Coronary artery (tissue), 2 donors: ENCODE measurements around the gene SHROOM3.
A peak's percentile ranks its signal among the peaks of the same experiment; 100 is the strongest.

Experiments used
- DNase-seq: peaks from one replicate; pipeline ENCODE4 v3.0.0-alpha.2; 2017; ENCODE audit warnings: low spot score
- H3K27ac ChIP-seq, 2 donors: fragments of 200-600 bp; sonication (generic); one replicate each; pipeline ENCODE4 v1.5.1; 2016 to 2019
- H3K4me3 ChIP-seq: fragments of 200-600 bp; sonication (generic); 2 replicates; pipeline ENCODE4 v1.5.1; 2016; ENCODE audit warnings: mild to moderate bottlenecking, moderate library complexity
- TF ChIP-seq, protein P1 (sequence below): fragments of 200-600 bp; sonication (generic); IDR thresholded peaks from one replicate; pipeline ENCODE4 v1.5.1; 2019; ENCODE audit warnings: antibody characterized with exemption

The SHROOM3 gene

GRCh38 chr4:76663824-76664223, 228.8 kb downstream of the SHROOM3 start:
- DNase-seq: no peak
- no peak overlapping the region for H3K27ac ChIP-seq
- H3K4me3 ChIP-seq: no peak overlapping the region
- TF ChIP-seq, protein P1, sequence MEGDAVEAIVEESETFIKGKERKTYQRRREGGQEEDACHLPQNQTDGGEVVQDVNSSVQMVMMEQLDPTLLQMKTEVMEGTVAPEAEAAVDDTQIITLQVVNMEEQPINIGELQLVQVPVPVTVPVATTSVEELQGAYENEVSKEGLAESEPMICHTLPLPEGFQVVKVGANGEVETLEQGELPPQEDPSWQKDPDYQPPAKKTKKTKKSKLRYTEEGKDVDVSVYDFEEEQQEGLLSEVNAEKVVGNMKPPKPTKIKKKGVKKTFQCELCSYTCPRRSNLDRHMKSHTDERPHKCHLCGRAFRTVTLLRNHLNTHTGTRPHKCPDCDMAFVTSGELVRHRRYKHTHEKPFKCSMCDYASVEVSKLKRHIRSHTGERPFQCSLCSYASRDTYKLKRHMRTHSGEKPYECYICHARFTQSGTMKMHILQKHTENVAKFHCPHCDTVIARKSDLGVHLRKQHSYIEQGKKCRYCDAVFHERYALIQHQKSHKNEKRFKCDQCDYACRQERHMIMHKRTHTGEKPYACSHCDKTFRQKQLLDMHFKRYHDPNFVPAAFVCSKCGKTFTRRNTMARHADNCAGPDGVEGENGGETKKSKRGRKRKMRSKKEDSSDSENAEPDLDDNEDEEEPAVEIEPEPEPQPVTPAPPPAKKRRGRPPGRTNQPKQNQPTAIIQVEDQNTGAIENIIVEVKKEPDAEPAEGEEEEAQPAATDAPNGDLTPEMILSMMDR: no peak

DNA sequence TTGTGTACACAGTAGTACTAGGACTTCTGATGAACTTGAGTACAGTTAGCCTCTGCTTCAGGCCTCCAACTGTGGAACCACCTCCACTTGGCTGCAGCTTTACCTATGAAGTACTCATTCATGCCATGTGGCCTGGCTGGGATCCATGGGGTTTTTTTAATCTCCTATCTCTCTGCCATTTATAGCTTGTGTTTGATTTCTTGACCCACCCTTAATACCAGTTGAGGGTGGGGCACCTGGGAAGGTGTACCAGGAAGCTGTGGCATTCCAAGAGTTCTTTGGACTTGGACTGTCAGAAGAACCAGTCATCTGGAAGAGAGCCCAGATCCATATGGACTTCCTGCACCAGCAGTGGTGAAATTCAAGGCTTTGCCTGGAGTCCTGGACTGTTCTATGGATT, 230.1 kb downstream of the SHROOM3 start:
- no peak overlapping the region for H3K4me3 ChIP-seq
- TF ChIP-seq, protein P1: no peak
- H3K27ac ChIP-seq: no peak overlapping the region
- DNase-seq: no peak

- Histone ChIP-seq H3K27ac (no peak overlapping the region), H3K4me3 (no peak overlapping the region)
- no peak for DNase-seq
- TF ChIP-seq, protein P1: no peak
Observed at GRCh38 chr4:76665721-76666120, 230.7 kb downstream of the SHROOM3 start.

DNA sequence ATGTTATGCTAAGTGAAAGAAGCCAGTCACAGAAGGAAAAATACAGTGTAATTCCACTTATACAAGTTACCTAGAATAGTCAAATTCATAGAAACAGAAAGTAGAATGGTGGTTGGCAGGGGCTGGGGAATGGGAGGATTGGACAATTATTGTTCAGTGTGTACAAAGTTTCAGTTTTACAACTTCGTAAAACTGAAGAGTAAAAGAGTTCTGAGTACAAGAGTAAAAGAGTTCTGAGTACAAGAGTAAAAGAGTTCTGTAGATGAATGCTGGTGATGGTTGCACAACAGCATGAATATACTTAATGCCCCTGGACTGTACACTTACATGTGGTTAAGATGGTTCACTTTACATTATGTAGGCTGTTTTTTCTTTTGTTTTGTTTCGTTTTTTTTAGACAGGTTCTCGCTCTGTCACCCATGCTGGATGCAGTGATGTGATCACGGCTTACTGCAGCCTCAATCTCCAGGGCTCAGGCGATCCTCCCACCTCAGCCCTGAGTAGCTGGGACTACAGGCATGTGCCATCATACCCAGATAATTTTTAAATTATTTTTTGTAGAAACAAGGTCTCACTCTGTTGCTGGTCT, 232.0 kb downstream of the SHROOM3 start:
- DNase-seq: no peak
- TF ChIP-seq, protein P1: no peak
- H3K27ac ChIP-seq: no peak overlapping the region

DNA sequence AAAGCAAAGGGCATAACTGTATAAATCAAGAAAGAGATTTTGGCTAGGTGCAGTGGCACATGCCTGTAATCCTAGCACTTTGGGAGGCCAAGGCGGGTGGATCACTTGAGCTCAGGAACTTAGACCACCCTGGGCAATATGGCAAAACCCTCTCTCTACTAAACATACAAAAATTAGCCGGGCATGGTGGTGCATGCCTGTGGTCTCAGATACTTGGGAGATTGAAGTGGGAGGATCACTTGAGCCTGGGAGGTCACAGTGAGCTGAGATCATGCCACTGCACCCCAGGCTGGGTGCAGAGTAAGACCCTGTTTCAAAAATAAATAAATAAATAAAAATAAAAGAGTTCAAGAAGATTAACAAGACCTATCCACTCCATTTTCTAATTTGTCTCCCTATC, 235.6 kb downstream of the SHROOM3 start:
- Histone ChIP-seq H3K4me3 (no peak overlapping the region), H3K27ac (no peak overlapping the region)
- TF ChIP-seq, protein P1: no peak
- no peak for DNase-seq

More for the DNA sequence above, 232.0 kb downstream of the SHROOM3 start:
- H3K4me3 ChIP-seq: no peak overlapping the region

DNA sequence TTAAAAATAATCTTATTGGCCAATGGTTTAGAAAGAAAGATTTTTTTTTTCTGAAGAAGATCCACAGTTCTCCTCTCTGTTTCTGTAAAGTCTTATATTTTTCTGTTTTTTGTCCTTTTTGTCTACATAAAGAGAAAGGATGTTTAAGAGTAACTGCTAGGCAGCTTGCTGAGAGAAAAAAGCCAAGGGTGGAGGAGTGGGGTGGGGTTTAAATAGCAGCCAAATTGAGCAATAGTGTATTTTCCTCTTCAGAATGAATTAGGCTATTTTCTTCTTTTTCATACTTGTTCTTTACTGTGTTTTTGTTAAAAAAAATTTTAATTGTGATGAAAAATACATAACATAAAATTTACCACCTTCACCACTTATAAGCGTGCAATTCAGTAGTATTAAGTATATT, 238.3 kb downstream of the SHROOM3 start:
- no peak overlapping the region for H3K27ac ChIP-seq
- TF ChIP-seq, protein P1: no peak
- H3K4me3 ChIP-seq: no peak overlapping the region
- DNase-seq: no peak

GRCh38 chr4:76674983-76675382, 240.0 kb downstream of the SHROOM3 start:
- Histone ChIP-seq H3K4me3 (no peak overlapping the region), H3K27ac (peak overlapping the region in 1 of 2 donors; percentile 36)
- TF ChIP-seq, protein P1: no peak
- no peak for DNase-seq
